ENCODE results near the gene GRM5.

GRCh38 chr11:89065066-89065465 is 716 bp downstream of the GRM5 start:
- TF ChIP-seq POLR2AphosphoS5 (IDR thresholded peaks at IDR 0.05; ENCODE audit: insufficient read depth in 1 of 2, low read depth in 1 of 2) (no peak), CTCF (IDR thresholded peaks at IDR 0.05) (no peak)

Measured in vagina (tissue), 2 donors.